GM12878 (cell line): ENCODE data around the gene GNAO1. TPM values are rescaled to one million over a fixed set of nuclear protein-coding genes. Genes with fewer than 3 reads are reported as not detected.

Source experiments
- ATAC-seq: fragments of 200-7000 bp; cut with Tn5 transposase; 3 replicates; pipeline ENCODE4 v1.9.1; 2020; ENCODE audit warnings: mild to moderate bottlenecking, moderate library complexity
- BruUV-seq: library from RNA; stranded (reverse); fragments of 400-500 nt; replicated peaks from 2 replicates; lab custom pipeline; 2021; lab: Mats Ljungman, UMichigan
- CTCF ChIA-PET: fragments of 300-600 bp; sonication (Branson Sonifier 250); formaldehyde crosslinking; extraction: SDS; loops from one replicate; lab custom pipeline; 2021; ENCODE audit warnings: inconsistent platforms; lab: Yijun Ruan, JAX
- POLR2A ChIA-PET: fragments of 350-600 bp; formaldehyde crosslinking; extraction: SDS; loops from one replicate; lab custom pipeline; 2021; ENCODE audit warnings: inconsistent platforms; lab: Charles Lee
- RAD21 ChIA-PET: fragments of 300-600 bp; sonication (Branson Sonifier 250); formaldehyde crosslinking; loops from one replicate; lab custom pipeline; 2023; ENCODE audit warnings: antibody characterized with exemption; ENCODE audit not compliant: unreplicated experiment; lab: Charles Lee
- SMC1A ChIA-PET: fragments of 300-600 bp; sonication (Branson Sonifier 250); formaldehyde crosslinking; loops from one replicate; lab custom pipeline; 2023; ENCODE audit not compliant: unreplicated experiment, uncharacterized antibody; lab: Charles Lee
- DNase-seq: peaks from one replicate; pipeline ENCODE4 v3.0.0-alpha.2; 2011; ENCODE audit warnings: low read depth, low spot score
- FAIRE-seq: peaks from 3 replicates; lab custom pipeline; 2011; peaks lifted over from hg19 to GRCh38; lab: Jason Lieb, UNC
- H2AFZ ChIP-seq: 2 replicates; pipeline ENCODE4 v1.6.0; 2011; ENCODE audit warnings: low read depth, low read length, control low read depth; ENCODE audit not compliant: control insufficient read depth
- H3K27ac ChIP-seq: 2 replicates; pipeline ENCODE4 v1.5.1; 2011; ENCODE audit warnings: control low read depth; ENCODE audit not compliant: control insufficient read depth, insufficient read depth
- H3K27me3 ChIP-seq, 2 experiments: replicated peaks in 1 of 2; 2 replicates each; pipeline versions ENCODE4 v1.6.0 to v1.6.1; 2011; ENCODE audit warnings: low read length in 1 of 2; ENCODE audit not compliant: control insufficient read depth in 2 of 2, insufficient read depth in 2 of 2
- H3K36me3 ChIP-seq, 2 experiments: 2 replicates each; pipeline ENCODE4 v1.5.1; 2011; ENCODE audit warnings: low read length in 1 of 2; ENCODE audit not compliant: control insufficient read depth in 2 of 2, insufficient read depth in 2 of 2
- H3K4me1 ChIP-seq: 2 replicates; pipeline ENCODE4 v1.6.1; 2011; ENCODE audit warnings: mild to moderate bottlenecking, low read length, moderate library complexity, mixed read lengths; ENCODE audit not compliant: control insufficient read depth, insufficient read depth
- H3K4me2 ChIP-seq: 2 replicates; pipeline ENCODE4 v1.6.0; 2011; ENCODE audit warnings: control low read depth; ENCODE audit not compliant: control insufficient read depth, insufficient read depth
- H3K4me3 ChIP-seq: fragments of 200-600 bp; sonication (generic); 2 replicates; pipeline ENCODE4 v1.5.1; 2016
- H3K79me2 ChIP-seq: 2 replicates; pipeline ENCODE4 v1.6.0; 2011; ENCODE audit warnings: low read length; ENCODE audit not compliant: control insufficient read depth, insufficient read depth
- H3K9ac ChIP-seq: 2 replicates; pipeline ENCODE4 v1.8.0; 2011; ENCODE audit warnings: low read length, control low read depth, mixed read lengths; ENCODE audit not compliant: control insufficient read depth, insufficient read depth
- H3K9me3 ChIP-seq: replicated peaks from 3 replicates; pipeline ENCODE4 v1.5.1; 2011; ENCODE audit warnings: mild to moderate bottlenecking, low read length; ENCODE audit not compliant: control insufficient read depth, insufficient read depth
- H4K20me1 ChIP-seq: 2 replicates; pipeline ENCODE4 v1.6.0; 2011; ENCODE audit not compliant: control insufficient read depth, insufficient read depth
- CHD2 ChIP-seq: IDR thresholded peaks from 2 replicates; pipeline ENCODE4 v1.6.1; 2011; ENCODE audit warnings: low read depth, low read length, improper control_type of control experiment, borderline replicate concordance
- CREB1 ChIP-seq: IDR thresholded peaks from 2 replicates; pipeline ENCODE4 v1.6.1; 2012; ENCODE audit warnings: low read depth, mild to moderate bottlenecking, inconsistent platforms
- CTCF ChIP-seq, 3 experiments: IDR thresholded peaks in 2 of 3; conservative IDR thresholded peaks in 1 of 3; 2 replicates each; pipeline ENCODE4 v1.5.1; 2011; ENCODE audit warnings: low read depth in 3 of 3, low read length in 3 of 3, mild to moderate bottlenecking in 3 of 3, control low read depth in 2 of 3, moderate library complexity in 2 of 3, inconsistent platforms in 1 of 3, mixed read lengths in 1 of 3; ENCODE audit not compliant: control insufficient read depth in 2 of 3, insufficient read depth in 1 of 3; ENCODE audit errors: extremely low read depth in 1 of 3
- HDAC2 ChIP-seq: fragments of 200-600 bp; sonication (generic); IDR thresholded peaks from 2 replicates; pipeline ENCODE4 v1.6.1; 2017
- JUNB ChIP-seq: IDR thresholded peaks from 2 replicates; pipeline ENCODE4 v1.6.1; 2016; ENCODE audit warnings: antibody characterized with exemption, mild to moderate bottlenecking
- KDM1A ChIP-seq: fragments of 200-600 bp; sonication (generic); IDR thresholded peaks from 2 replicates; pipeline ENCODE4 v1.6.1; 2016; ENCODE audit warnings: borderline replicate concordance
- NFIC ChIP-seq: IDR thresholded peaks from 2 replicates; pipeline ENCODE4 v1.6.1; 2012; ENCODE audit warnings: low read depth, mild to moderate bottlenecking, inconsistent platforms, low read length, moderate library complexity
- POU2F2 ChIP-seq: IDR thresholded peaks from 3 replicates; pipeline ENCODE4 v1.6.1; 2011; ENCODE audit warnings: low read depth, mild to moderate bottlenecking, low read length, borderline replicate concordance
- RAD21 ChIP-seq: IDR thresholded peaks from 2 replicates; pipeline ENCODE4 v1.6.1; 2011; ENCODE audit warnings: mild to moderate bottlenecking, low read depth, low read length, moderate library complexity; ENCODE audit not compliant: insufficient read depth
- RCOR1 ChIP-seq: conservative IDR thresholded peaks from 2 replicates; pipeline ENCODE4 v1.6.1; 2012; ENCODE audit warnings: low read depth, low read length, improper control_type of control experiment
- RELB ChIP-seq: fragments of 450-650 bp; IDR thresholded peaks from 2 replicates; pipeline ENCODE4 v1.6.1; 2017; ENCODE audit warnings: low read depth, mild to moderate bottlenecking, moderate library complexity
- SMC3 ChIP-seq: IDR thresholded peaks from 2 replicates; pipeline ENCODE4 v1.6.1; 2011; ENCODE audit warnings: low read length, improper control_type of control experiment, borderline replicate concordance
- TARDBP ChIP-seq: IDR thresholded peaks from 2 replicates; pipeline ENCODE4 v1.6.1; 2016; ENCODE audit warnings: borderline replicate concordance
- YY1 ChIP-seq: IDR thresholded peaks from 2 replicates; pipeline ENCODE4 v1.6.1; 2011; ENCODE audit warnings: low read depth, mild to moderate bottlenecking, low read length
- whole genome bisulfite sequencing: methylation state at CpG from one replicate; pipeline ENCODE4 v1.1.6; 2016; ENCODE audit warnings: low lambda C conversion rate; ENCODE audit not compliant: insufficient replicate concordance, insufficient coverage; ENCODE audit errors: missing lambda C conversion rate; 5-methylcytosine and 5-hydroxymethylcytosine counted together
- in situ Hi-C: fragments of 300-500 bp; cut with MboI; formaldehyde crosslinking; loops from 9 replicates; pipeline ENCODE4 v1.14.3; 2018; ENCODE audit warnings: mixed read lengths
- intact Hi-C: fragments of 100-400 bp; cut with micrococcal nuclease; formaldehyde crosslinking; loops from one replicate; pipeline ENCODE4 v1.14.2; 2022; ENCODE audit not compliant: unreplicated experiment
- polyA plus RNA-seq, 11 experiments: library from polyadenylated mRNA; depleted of rRNA in 4 of 11; unstranded in 6 of 11; stranded (reverse) in 5 of 11; fragments of >200 nt; fragmentation: Nextera tagmentation in 4 of 11; fragmentation: Illumina TruSeq in 1 of 11; extraction: Ambion mirVana in 4 of 11; extraction: Trizol in 1 of 11; gene quantifications; 1 replicate in 1 of 11; 2 replicates in 10 of 11; pipeline versions ENCODE4 v1.2.1 to v1.2.3, GENCODE V29; 2011 to 2016; ENCODE audit warnings: inconsistent platforms in 2 of 11, missing spikeins in 2 of 11, low read depth in 1 of 11
- total RNA-seq, 4 experiments: library from RNA; depleted of rRNA in 3 of 4; stranded (reverse); fragments of >200 nt in 3 of 4; fragmentation: Illumina TruSeq in 1 of 4; extraction: Trizol in 1 of 4; gene quantifications; 2 replicates each; pipeline versions ENCODE4 v1.2.1 to v1.2.3, GENCODE V29; 2013 to 2021

Gene GNAO1
- total and polyA plus RNA-seq, 10 of the 15 experiments (the other 5 are each of a cell fraction or from before 2014, with no cell fraction given) = 0.05 to 0.28 (median 0.14) TPM; not detected in 6

GRCh38 chr16:56357241-56357764, 166.0 kb downstream of the GNAO1 start:
- ChIA-PET SMC1A (interaction anchor here (1.5 to 1.6 kb wide), 2 partner anchors 64 to 345 kb away, joined by 3 to 4 read pairs; no protein-coding TSS in a partner anchor), RAD21 (no interaction called here)
- peak; percentile 34 for ATAC-seq

More at GRCh38 chr16:56357241-56357764, 166.0 kb downstream of the GNAO1 start:
- Histone ChIP-seq H3K4me1 (peaks cover 12% of the 10 kb centered on the region), H3K36me3 (peaks cover 0 to 2% of the 10 kb centered on the region in 2 experiments; a peak in 3 of 4 replicates), H3K79me2 (no peaks in the 10 kb centered on the region), H2AFZ (peak overlapping the region; percentile 80), H3K27ac (peak overlapping the region; percentile 45; the same call in 1 of the 2 replicates), H3K27me3 (no peaks in the 10 kb centered on the region), H3K9me3 (no peaks in the 10 kb centered on the region), H3K4me2 (peak overlapping the region; percentile 90), H4K20me1 (no peaks in the 10 kb centered on the region), H3K4me3 (no peak overlapping the region), H3K9ac (no peak overlapping the region; the same call in none of the 2 replicates)
- in situ Hi-C loops (no loop called here), intact Hi-C loops (no loop called here)
- ChIA-PET POLR2A (interaction anchor here (1.4 kb wide), 1 partner anchor 94 kb away, joined by 3 read pairs; the partner anchor contains the start of genes NUDT21 and OGFOD1), CTCF (interaction anchor here (1.6 to 3.5 kb wide), 6 partner anchors 11 to 411 kb away, joined by 5 to 32 read pairs (median 10); no protein-coding TSS in a partner anchor)
- DNase-seq (no peak), FAIRE-seq (no peak)
- TF ChIP-seq KDM1A = no peak
- TF ChIP-seq RELB = no peak
- TF ChIP-seq TARDBP = no peak
- TF ChIP-seq CTCF (IDR thresholded peaks at IDR 0.05 in 2 of 3, conservative IDR thresholded peaks at IDR 0.05 in 1 of 3; ENCODE audit: control insufficient read depth in 2 of 3, extremely low read depth in 1 of 3, insufficient read depth in 1 of 3, low read depth in 3 of 3, low read length in 3 of 3) = no peak
- TF ChIP-seq YY1 = no peak
- TF ChIP-seq RCOR1 = no peak
- TF ChIP-seq HDAC2 = no peak
- no peak for TF ChIP-seq POU2F2
- TF ChIP-seq CREB1 = no peak
- TF ChIP-seq RAD21 = no peak
- no peak for TF ChIP-seq SMC3
- no peak for TF ChIP-seq JUNB
- no peak for TF ChIP-seq NFIC
- TF ChIP-seq CHD2 = no peak
- 48% methylated on average over 10 of the region's 13 CpGs for WGBS
- no TSS peak for BruUV-seq
